ENCODE measurements around the gene FAM186B. TPM values are rescaled to one million over a fixed set of nuclear protein-coding genes. Genes with fewer than 3 reads are reported as not detected.
A peak's percentile ranks its signal among the peaks of the same experiment; 100 is the strongest.

The FAM186B gene
- total and polyA plus RNA-seq, 9 donors = 0.11 to 1.5 (median 0.73) TPM

GRCh38 chr12:49585477-49586459 is 19.7 kb downstream of the FAM186B start:
- intact Hi-C loops (cut with DNase I) = no loop called here
- 85 to 89% (median 87%) methylated on average over 16 of the region's 16 CpGs for WGBS, 3 donors

GRCh38 chr12:49584591-49584990 is 20.8 kb downstream of the FAM186B start:
- Histone ChIP-seq H3K9me3 (no peaks in the 10 kb centered on the region), H3K4me3 (no peak overlapping the region), H3K4me1 (ENCODE audit: insufficient read depth) (peaks cover 11% of the 10 kb centered on the region), H3K27ac (no peak overlapping the region), H3K36me3 (no peaks in the 10 kb centered on the region), H3K27me3 (no peaks in the 10 kb centered on the region)
- WGBS, 3 donors = 78 to 83% (median 80%) methylated on average over 7 of the region's 7 CpGs
- no peak for DNase-seq
- intact Hi-C loops (cut with DNase I) = no loop called here
- TF ChIP-seq CTCF (IDR thresholded peaks at IDR 0.05) = no peak
- TF ChIP-seq POLR2A (IDR thresholded peaks at IDR 0.05) = no peak
- TF ChIP-seq EP300 (IDR thresholded peaks at IDR 0.05) = no peak

More at GRCh38 chr12:49585477-49586459, 19.7 kb downstream of the FAM186B start:
- H3K9me3 ChIP-seq = no peaks in the 10 kb centered on the region
- no peaks in the 10 kb centered on the region for H3K27me3 ChIP-seq
- H3K4me3 ChIP-seq = no peak overlapping the region
- TF ChIP-seq POLR2A (IDR thresholded peaks at IDR 0.05) (no peak), CTCF (IDR thresholded peaks at IDR 0.05) (no peak), EP300 (IDR thresholded peaks at IDR 0.05) (no peak)
- no peaks in the 10 kb centered on the region for H3K36me3 ChIP-seq
- no peak overlapping the region for H3K27ac ChIP-seq
- peaks cover 8% of the 10 kb centered on the region for H3K4me1 ChIP-seq (ENCODE audit: insufficient read depth)
- no peak for DNase-seq

GRCh38 chr12:49583366-49584094 is 21.9 kb downstream of the FAM186B start:
- Histone ChIP-seq H3K4me1 (ENCODE audit: insufficient read depth) (peaks cover 11% of the 10 kb centered on the region), H3K27ac (no peak overlapping the region)
- intact Hi-C loops (cut with DNase I) = no loop called here

More at GRCh38 chr12:49583366-49584094, 21.9 kb downstream of the FAM186B start:
- no peaks in the 10 kb centered on the region for H3K27me3 ChIP-seq
- TF ChIP-seq CTCF (IDR thresholded peaks at IDR 0.05) = no peak
- no peak for TF ChIP-seq POLR2A (IDR thresholded peaks at IDR 0.05)
- no peak for TF ChIP-seq EP300 (IDR thresholded peaks at IDR 0.05)
- no peak overlapping the region for H3K4me3 ChIP-seq
- no peaks in the 10 kb centered on the region for H3K36me3 ChIP-seq
- H3K9me3 ChIP-seq = no peaks in the 10 kb centered on the region
- peak in 1 of 5 donors; percentile 18 for DNase-seq
- WGBS, 3 donors = 51 to 58% (median 51%) methylated on average over 13 of the region's 13 CpGs
